ENCODE results near the gene ADIG. TPM values are rescaled to one million over a fixed set of nuclear protein-coding genes. Genes with fewer than 3 reads are reported as not detected.

ADIG gene
- total and polyA plus RNA-seq, 2 of the 13 experiments (the other 11 are each of a cell fraction or from before 2014, with no cell fraction given): 0.15 TPM; not detected in 1

GRCh38 chr20:38585404-38586180 is 4.6 kb downstream of the ADIG start (continued):
- TF ChIP-seq ZNF205 (CRISPR knock-in tag; IDR thresholded peaks at IDR 0.05) (peak; percentile 60), ZNF414 (CRISPR knock-in tag; IDR thresholded peaks at IDR 0.05) (peak; percentile 83), SETDB1 (CRISPR knock-in tag; IDR thresholded peaks at IDR 0.05; ENCODE audit: borderline replicate concordance) (peak; percentile 90; the same call in 1 of the 2 replicates), ZMAT3 (CRISPR knock-in tag; conservative IDR thresholded peaks at IDR 0.05) (no peak), ATF1 (CRISPR knock-in tag; IDR thresholded peaks at IDR 0.05) (peak; percentile 22; the same call in 1 of the 2 replicates), SP140L (CRISPR knock-in tag; IDR thresholded peaks at IDR 0.05; ENCODE audit: borderline replicate concordance) (peak; percentile 39; the same call in 1 of the 2 replicates), SOX13 (IDR thresholded peaks at IDR 0.05) (peak; percentile 98), SOX13 (CRISPR knock-in tag; conservative IDR thresholded peaks at IDR 0.05 in 1 of 2, IDR thresholded peaks at IDR 0.05 in 1 of 2) (peak in 1 of 2 experiments; percentile 99; a peak in 2 of 4 replicates), FOXA1 (IDR thresholded peaks at IDR 0.05) (no peak), FOXA1 (CRISPR knock-in tag; IDR thresholded peaks at IDR 0.05) (peak; percentile 84), RXRB (CRISPR knock-in tag; IDR thresholded peaks at IDR 0.05; ENCODE audit: borderline replicate concordance) (peak; percentile 90), TMF1 (CRISPR knock-in tag; IDR thresholded peaks at IDR 0.05; ENCODE audit: low read depth) (peak; percentile 89), ZSCAN5A (CRISPR knock-in tag; IDR thresholded peaks at IDR 0.05; ENCODE audit: borderline replicate concordance) (peak; percentile 46; the same call in 1 of the 2 replicates), ZBTB33 (CRISPR knock-in tag; IDR thresholded peaks at IDR 0.05) (peak; percentile 51)
- TF ChIP-seq, protein P1, sequence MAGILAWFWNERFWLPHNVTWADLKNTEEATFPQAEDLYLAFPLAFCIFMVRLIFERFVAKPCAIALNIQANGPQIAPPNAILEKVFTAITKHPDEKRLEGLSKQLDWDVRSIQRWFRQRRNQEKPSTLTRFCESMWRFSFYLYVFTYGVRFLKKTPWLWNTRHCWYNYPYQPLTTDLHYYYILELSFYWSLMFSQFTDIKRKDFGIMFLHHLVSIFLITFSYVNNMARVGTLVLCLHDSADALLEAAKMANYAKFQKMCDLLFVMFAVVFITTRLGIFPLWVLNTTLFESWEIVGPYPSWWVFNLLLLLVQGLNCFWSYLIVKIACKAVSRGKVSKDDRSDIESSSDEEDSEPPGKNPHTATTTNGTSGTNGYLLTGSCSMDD (CRISPR knock-in tag; IDR thresholded peaks at IDR 0.05): no peak
- TF ChIP-seq, protein P2, sequence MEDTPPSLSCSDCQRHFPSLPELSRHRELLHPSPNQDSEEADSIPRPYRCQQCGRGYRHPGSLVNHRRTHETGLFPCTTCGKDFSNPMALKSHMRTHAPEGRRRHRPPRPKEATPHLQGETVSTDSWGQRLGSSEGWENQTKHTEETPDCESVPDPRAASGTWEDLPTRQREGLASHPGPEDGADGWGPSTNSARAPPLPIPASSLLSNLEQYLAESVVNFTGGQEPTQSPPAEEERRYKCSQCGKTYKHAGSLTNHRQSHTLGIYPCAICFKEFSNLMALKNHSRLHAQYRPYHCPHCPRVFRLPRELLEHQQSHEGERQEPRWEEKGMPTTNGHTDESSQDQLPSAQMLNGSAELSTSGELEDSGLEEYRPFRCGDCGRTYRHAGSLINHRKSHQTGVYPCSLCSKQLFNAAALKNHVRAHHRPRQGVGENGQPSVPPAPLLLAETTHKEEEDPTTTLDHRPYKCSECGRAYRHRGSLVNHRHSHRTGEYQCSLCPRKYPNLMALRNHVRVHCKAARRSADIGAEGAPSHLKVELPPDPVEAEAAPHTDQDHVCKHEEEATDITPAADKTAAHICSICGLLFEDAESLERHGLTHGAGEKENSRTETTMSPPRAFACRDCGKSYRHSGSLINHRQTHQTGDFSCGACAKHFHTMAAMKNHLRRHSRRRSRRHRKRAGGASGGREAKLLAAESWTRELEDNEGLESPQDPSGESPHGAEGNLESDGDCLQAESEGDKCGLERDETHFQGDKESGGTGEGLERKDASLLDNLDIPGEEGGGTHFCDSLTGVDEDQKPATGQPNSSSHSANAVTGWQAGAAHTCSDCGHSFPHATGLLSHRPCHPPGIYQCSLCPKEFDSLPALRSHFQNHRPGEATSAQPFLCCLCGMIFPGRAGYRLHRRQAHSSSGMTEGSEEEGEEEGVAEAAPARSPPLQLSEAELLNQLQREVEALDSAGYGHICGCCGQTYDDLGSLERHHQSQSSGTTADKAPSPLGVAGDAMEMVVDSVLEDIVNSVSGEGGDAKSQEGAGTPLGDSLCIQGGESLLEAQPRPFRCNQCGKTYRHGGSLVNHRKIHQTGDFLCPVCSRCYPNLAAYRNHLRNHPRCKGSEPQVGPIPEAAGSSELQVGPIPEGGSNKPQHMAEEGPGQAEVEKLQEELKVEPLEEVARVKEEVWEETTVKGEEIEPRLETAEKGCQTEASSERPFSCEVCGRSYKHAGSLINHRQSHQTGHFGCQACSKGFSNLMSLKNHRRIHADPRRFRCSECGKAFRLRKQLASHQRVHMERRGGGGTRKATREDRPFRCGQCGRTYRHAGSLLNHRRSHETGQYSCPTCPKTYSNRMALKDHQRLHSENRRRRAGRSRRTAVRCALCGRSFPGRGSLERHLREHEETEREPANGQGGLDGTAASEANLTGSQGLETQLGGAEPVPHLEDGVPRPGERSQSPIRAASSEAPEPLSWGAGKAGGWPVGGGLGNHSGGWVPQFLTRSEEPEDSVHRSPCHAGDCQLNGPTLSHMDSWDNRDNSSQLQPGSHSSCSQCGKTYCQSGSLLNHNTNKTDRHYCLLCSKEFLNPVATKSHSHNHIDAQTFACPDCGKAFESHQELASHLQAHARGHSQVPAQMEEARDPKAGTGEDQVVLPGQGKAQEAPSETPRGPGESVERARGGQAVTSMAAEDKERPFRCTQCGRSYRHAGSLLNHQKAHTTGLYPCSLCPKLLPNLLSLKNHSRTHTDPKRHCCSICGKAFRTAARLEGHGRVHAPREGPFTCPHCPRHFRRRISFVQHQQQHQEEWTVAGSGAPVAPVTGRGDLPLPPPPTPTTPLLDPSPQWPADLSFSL (CRISPR knock-in tag; IDR thresholded peaks at IDR 0.05): peak; percentile 72
- TF ChIP-seq, protein P3, sequence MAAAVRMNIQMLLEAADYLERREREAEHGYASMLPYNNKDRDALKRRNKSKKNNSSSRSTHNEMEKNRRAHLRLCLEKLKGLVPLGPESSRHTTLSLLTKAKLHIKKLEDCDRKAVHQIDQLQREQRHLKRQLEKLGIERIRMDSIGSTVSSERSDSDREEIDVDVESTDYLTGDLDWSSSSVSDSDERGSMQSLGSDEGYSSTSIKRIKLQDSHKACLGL (CRISPR knock-in tag; IDR thresholded peaks at IDR 0.05): no peak

Measured in HepG2 (cell line).